ENCODE results near the gene BORCS5.
"Not testable (repeated sequence)": the region's sequence is repeated elsewhere in the genome, so short reads cannot be mapped to it uniquely, and the experiment has no call there.

The BORCS5 gene

GRCh38 chr12:12406762-12407161 is 49.9 kb downstream of the BORCS5 start:
- H3K27ac ChIP-seq (ENCODE audit: low read depth, low read length): no peak overlapping the region
- H3F3A ChIP-seq (ENCODE audit: insufficient read depth): no peaks in the 10 kb centered on the region
- no peaks in the 10 kb centered on the region for H3K27me3 ChIP-seq (ENCODE audit: low read length)
- no peak overlapping the region for H2AFZ ChIP-seq (ENCODE audit: low read depth, low read length, severe bottlenecking)
- no peak overlapping the region for H3K9ac ChIP-seq (ENCODE audit: low read length)
- no peaks in the 10 kb centered on the region for H3K9me2 ChIP-seq (replicated peaks; ENCODE audit: insufficient read depth, low read length)
- H3K36me3 ChIP-seq (ENCODE audit: low read length): no peaks in the 10 kb centered on the region
- TF ChIP-seq EZH2phosphoT487 (conservative IDR thresholded peaks at IDR 0.05; ENCODE audit: low read length) (no peak), CTCF (IDR thresholded peaks at IDR 0.05; ENCODE audit: insufficient read depth, low read length, poor library complexity, severe bottlenecking) (no peak)
- no peaks in the 10 kb centered on the region for H4K20me1 ChIP-seq (ENCODE audit: low read depth, low read length)
- H3K79me2 ChIP-seq (ENCODE audit: insufficient read depth, low read length): no peaks in the 10 kb centered on the region
- no peak overlapping the region for H3K4me2 ChIP-seq (ENCODE audit: low read depth, low read length, poor library complexity, severe bottlenecking)
- H3K9me3 ChIP-seq (ENCODE audit: insufficient read depth, low read length): no peaks in the 10 kb centered on the region
- H3K4me3 ChIP-seq (ENCODE audit: insufficient read depth, low read length, poor library complexity, severe bottlenecking): no peak overlapping the region

- Histone ChIP-seq H3F3A (ENCODE audit: insufficient read depth) (no peaks in the 10 kb centered on the region), H3K9me2 (replicated peaks; ENCODE audit: insufficient read depth, low read length) (no peaks in the 10 kb centered on the region), H3K79me2 (ENCODE audit: insufficient read depth, low read length) (no peaks in the 10 kb centered on the region), H3K4me2 (ENCODE audit: low read depth, low read length, poor library complexity, severe bottlenecking) (no peak overlapping the region), H3K4me3 (ENCODE audit: insufficient read depth, low read length, poor library complexity, severe bottlenecking) (no peak overlapping the region), H3K27me3 (ENCODE audit: low read length) (no peaks in the 10 kb centered on the region), H4K20me1 (ENCODE audit: low read depth, low read length) (no peaks in the 10 kb centered on the region), H2AFZ (ENCODE audit: low read depth, low read length, severe bottlenecking) (no peak overlapping the region), H3K9me3 (ENCODE audit: insufficient read depth, low read length) (no peaks in the 10 kb centered on the region), H3K9ac (ENCODE audit: low read length) (no peak overlapping the region), H3K27ac (ENCODE audit: low read depth, low read length) (no peak overlapping the region), H3K36me3 (ENCODE audit: low read length) (no peaks in the 10 kb centered on the region)
- TF ChIP-seq CTCF (IDR thresholded peaks at IDR 0.05; ENCODE audit: insufficient read depth, low read length, poor library complexity, severe bottlenecking): no peak
- TF ChIP-seq EZH2phosphoT487 (conservative IDR thresholded peaks at IDR 0.05; ENCODE audit: low read length): no peak
Observed at GRCh38 chr12:12408265-12408690, 51.4 kb downstream of the BORCS5 start.

- not testable (repeated sequence) for H3K9me2 ChIP-seq (replicated peaks; ENCODE audit: insufficient read depth, low read length); H3K4me3 ChIP-seq (ENCODE audit: insufficient read depth, low read length, poor library complexity, severe bottlenecking)
Observed at GRCh38 chr12:12409337-12409736, 52.5 kb downstream of the BORCS5 start.

GRCh38 chr12:12415886-12416285 is 59.0 kb downstream of the BORCS5 start:
- no peaks in the 10 kb centered on the region for H3K36me3 ChIP-seq (ENCODE audit: low read length)
- no peaks in the 10 kb centered on the region for H3K27me3 ChIP-seq (ENCODE audit: low read length)
- no peaks in the 10 kb centered on the region for H4K20me1 ChIP-seq (ENCODE audit: low read depth, low read length)
- no peak overlapping the region for H3K4me2 ChIP-seq (ENCODE audit: low read depth, low read length, poor library complexity, severe bottlenecking)
- H3K79me2 ChIP-seq (ENCODE audit: insufficient read depth, low read length): no peaks in the 10 kb centered on the region
- H3K4me3 ChIP-seq (ENCODE audit: insufficient read depth, low read length, poor library complexity, severe bottlenecking): no peak overlapping the region
- no peaks in the 10 kb centered on the region for H3K9me3 ChIP-seq (ENCODE audit: insufficient read depth, low read length)
- no peak overlapping the region for H3K9ac ChIP-seq (ENCODE audit: low read length)
- no peak overlapping the region for H2AFZ ChIP-seq (ENCODE audit: low read depth, low read length, severe bottlenecking)
- no peak overlapping the region for H3K27ac ChIP-seq (ENCODE audit: low read depth, low read length)
- no peaks in the 10 kb centered on the region for H3F3A ChIP-seq (ENCODE audit: insufficient read depth)
- no peaks in the 10 kb centered on the region for H3K9me2 ChIP-seq (replicated peaks; ENCODE audit: insufficient read depth, low read length)
- no peak for TF ChIP-seq CTCF (IDR thresholded peaks at IDR 0.05; ENCODE audit: insufficient read depth, low read length, poor library complexity, severe bottlenecking)
- no peak for TF ChIP-seq EZH2phosphoT487 (conservative IDR thresholded peaks at IDR 0.05; ENCODE audit: low read length)

More at GRCh38 chr12:12409337-12409736, 52.5 kb downstream of the BORCS5 start:
- H3K9ac ChIP-seq (ENCODE audit: low read length); H3F3A ChIP-seq (ENCODE audit: insufficient read depth); H3K79me2 ChIP-seq (ENCODE audit: insufficient read depth, low read length); H3K9me3 ChIP-seq (ENCODE audit: insufficient read depth, low read length); H4K20me1 ChIP-seq (ENCODE audit: low read depth, low read length); H3K4me2 ChIP-seq (ENCODE audit: low read depth, low read length, poor library complexity, severe bottlenecking); H3K27me3 ChIP-seq (ENCODE audit: low read length); H3K36me3 ChIP-seq (ENCODE audit: low read length); H3K27ac ChIP-seq (ENCODE audit: low read depth, low read length); H2AFZ ChIP-seq (ENCODE audit: low read depth, low read length, severe bottlenecking): not testable (repeated sequence)

GRCh38 chr12:12419165-12419564 is 62.3 kb downstream of the BORCS5 start:
- H3F3A ChIP-seq (ENCODE audit: insufficient read depth); H2AFZ ChIP-seq (ENCODE audit: low read depth, low read length, severe bottlenecking); H3K4me2 ChIP-seq (ENCODE audit: low read depth, low read length, poor library complexity, severe bottlenecking); H3K9ac ChIP-seq (ENCODE audit: low read length); H3K9me2 ChIP-seq (replicated peaks; ENCODE audit: insufficient read depth, low read length); H3K27ac ChIP-seq (ENCODE audit: low read depth, low read length); H3K27me3 ChIP-seq (ENCODE audit: low read length); H3K9me3 ChIP-seq (ENCODE audit: insufficient read depth, low read length); H3K4me3 ChIP-seq (ENCODE audit: insufficient read depth, low read length, poor library complexity, severe bottlenecking); H3K79me2 ChIP-seq (ENCODE audit: insufficient read depth, low read length); H3K36me3 ChIP-seq (ENCODE audit: low read length); H4K20me1 ChIP-seq (ENCODE audit: low read depth, low read length): not testable (repeated sequence)
